Neuron (in vitro differentiated cells): ENCODE results near the gene TLE3.

Experiments used
- H2AFZ ChIP-seq: one replicate; pipeline ENCODE4 v1.6.1; 2013; ENCODE audit warnings: low read depth, mild to moderate bottlenecking, inconsistent platforms, low read length, moderate library complexity
- H3K27me3 ChIP-seq: one replicate; pipeline ENCODE4 v1.6.1; 2013; ENCODE audit warnings: low read length; ENCODE audit not compliant: insufficient read depth
- H3K36me3 ChIP-seq: one replicate; pipeline ENCODE4 v1.6.1; 2013; ENCODE audit warnings: low read length; ENCODE audit not compliant: insufficient read depth
- H3K4me1 ChIP-seq: one replicate; pipeline ENCODE4 v1.6.1; 2013; ENCODE audit warnings: low read length; ENCODE audit not compliant: insufficient read depth
- H3K4me3 ChIP-seq: 2 replicates; pipeline ENCODE4 v1.5.1; 2013; ENCODE audit warnings: mild to moderate bottlenecking, low read length, moderate library complexity
- H3K9me3 ChIP-seq: one replicate; pipeline ENCODE4 v1.6.1; 2013; ENCODE audit warnings: low read length

The TLE3 gene

DNA sequence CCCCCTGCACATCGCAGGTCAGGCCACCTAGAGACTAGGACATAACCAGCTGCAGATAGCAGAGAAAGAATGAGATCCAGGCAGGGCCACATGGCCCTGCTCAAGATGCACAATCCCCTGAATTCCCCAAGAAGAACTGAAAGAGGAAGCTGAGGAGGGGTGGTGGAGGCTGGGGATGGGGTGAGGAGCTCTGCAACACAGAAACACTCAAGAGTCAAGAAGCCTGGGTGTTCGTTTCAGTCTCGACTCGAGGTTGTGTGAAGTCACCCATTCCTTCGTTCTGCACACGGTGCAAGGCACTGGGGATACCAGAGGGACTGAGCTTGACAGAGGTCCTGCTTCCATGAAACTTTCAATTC, 62.0 kb downstream of the TLE3 start:
- Histone ChIP-seq H3K36me3 (no peaks in the 10 kb centered on the region), H3K4me1 (peaks cover 6% of the 10 kb centered on the region), H3K4me3 (no peak overlapping the region), H2AFZ (no peak overlapping the region), H3K9me3 (no peaks in the 10 kb centered on the region), H3K27me3 (peaks cover 11% of the 10 kb centered on the region)

DNA sequence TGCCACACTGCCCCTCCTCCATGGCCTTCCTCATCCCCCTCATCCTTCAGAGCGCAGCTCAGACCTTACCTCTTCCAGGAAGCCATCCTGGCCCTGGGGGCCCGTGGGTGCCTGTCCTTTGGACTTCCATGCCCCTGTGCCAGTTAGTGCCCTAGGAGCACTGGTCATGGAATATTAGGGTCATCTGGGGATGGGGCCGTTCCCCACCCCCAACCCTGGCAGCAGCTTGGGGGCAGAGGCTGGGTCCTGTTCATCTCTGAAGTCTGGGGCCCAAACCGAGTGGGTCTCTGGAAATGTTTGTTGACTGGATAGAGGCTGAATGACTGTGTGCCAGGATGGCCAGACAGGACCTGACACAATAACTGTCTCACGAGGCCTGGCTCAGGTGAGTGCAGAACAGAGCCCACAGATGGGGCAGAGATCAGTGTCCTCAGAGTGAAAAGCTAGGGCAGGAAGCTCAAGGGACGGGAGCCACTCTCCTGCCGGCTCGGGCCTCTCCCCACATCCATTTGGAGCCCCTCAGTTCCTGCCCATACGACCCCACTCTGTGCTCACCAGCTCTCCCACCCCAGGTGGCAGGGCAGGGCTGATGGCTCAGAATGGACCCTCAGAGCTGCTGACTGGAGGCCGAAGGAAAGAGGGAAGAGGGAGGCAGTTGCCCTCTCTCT, 62.5 kb downstream of the TLE3 start:
- H3K4me1 ChIP-seq, result peaks cover 6% of the 10 kb centered on the region
- no peaks in the 10 kb centered on the region for H3K36me3 ChIP-seq
- H3K27me3 ChIP-seq, result peaks cover 11% of the 10 kb centered on the region

DNA sequence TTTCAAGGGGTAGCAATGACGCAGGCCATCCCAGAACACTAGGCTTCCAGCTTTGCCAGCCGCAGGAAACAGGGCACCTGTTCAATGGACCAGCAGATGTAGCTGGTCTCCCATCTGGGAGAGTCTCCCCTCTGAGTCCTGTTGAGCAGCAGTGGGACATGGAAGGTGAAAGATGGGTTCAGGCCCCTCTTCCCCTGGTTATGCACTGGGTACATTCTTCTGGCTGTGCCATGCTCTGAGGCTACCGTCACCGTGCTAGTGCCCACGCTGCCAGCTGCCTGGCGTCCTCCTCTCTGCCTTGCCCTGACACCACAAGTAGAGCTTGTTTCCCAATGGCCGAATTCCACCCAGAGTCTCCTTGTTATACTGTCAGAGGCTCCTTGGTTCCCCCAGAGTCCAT, 63.1 kb downstream of the TLE3 start:
- H3K36me3 ChIP-seq, result no peaks in the 10 kb centered on the region
- H3K9me3 ChIP-seq, result no peaks in the 10 kb centered on the region
- peaks cover 11% of the 10 kb centered on the region for H3K27me3 ChIP-seq
- peaks cover 6% of the 10 kb centered on the region for H3K4me1 ChIP-seq
- no peak overlapping the region for H3K4me3 ChIP-seq
- H2AFZ ChIP-seq, result no peak overlapping the region

More for the DNA sequence above, 62.5 kb downstream of the TLE3 start:
- Histone ChIP-seq H3K9me3 (no peaks in the 10 kb centered on the region), H2AFZ (no peak overlapping the region), H3K4me3 (no peak overlapping the region)

DNA sequence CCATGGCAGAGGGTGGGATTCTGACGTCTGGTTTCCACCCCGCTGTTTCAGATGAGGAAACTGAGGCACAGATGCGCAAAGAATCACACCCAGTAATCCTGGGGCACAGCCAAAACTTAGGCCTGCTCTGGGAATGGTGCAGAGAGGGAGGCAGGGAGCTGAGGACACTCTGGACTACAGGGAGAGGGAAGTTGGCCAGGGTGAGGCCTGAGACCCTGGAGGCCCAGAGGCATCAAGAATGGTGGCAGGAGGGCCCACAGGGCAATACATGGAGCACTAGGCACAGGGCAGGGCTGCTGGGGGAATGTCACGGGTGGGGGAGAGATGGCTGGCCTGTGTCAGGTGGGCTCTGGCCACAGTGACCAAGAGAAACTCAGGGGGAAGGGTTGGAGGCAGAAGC, 63.6 kb downstream of the TLE3 start:
- H3K36me3 ChIP-seq, result no peaks in the 10 kb centered on the region
- H2AFZ ChIP-seq, result no peak overlapping the region
- H3K9me3 ChIP-seq, result no peaks in the 10 kb centered on the region
- H3K27me3 ChIP-seq, result peaks cover 11% of the 10 kb centered on the region
- no peak overlapping the region for H3K4me3 ChIP-seq
- H3K4me1 ChIP-seq, result peaks cover 6% of the 10 kb centered on the region

DNA sequence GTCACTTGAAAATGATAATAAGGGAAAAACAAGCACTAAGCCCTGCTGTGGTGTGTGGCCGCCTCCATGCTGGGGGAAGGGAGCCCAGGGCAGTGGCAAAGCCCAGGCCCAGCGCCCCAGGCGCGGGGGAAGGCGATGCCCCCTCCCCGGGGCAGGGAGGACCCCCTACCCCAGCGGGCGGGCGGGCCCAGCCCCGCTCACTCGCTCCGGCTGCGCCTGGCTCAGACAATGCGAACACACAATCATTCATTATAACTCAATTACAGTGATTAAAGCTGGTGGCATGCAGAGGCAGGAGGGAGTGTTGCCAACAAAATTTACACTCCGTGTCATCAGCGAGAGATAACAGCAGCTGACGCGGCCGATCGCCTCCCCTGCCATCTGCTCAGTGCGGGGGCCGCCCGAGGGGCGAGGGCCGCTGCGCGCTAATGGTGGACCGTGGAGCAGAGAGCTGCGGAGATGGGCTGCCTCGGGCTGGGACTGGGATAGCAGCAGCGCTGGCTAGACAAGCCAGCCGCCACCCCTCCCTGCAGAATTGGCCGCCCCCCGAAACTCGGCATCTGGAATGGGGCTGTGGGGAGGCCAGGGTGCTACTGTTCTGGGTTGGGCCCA, 64.1 kb downstream of the TLE3 start:
- H3K4me3 ChIP-seq, result no peak overlapping the region
- peaks cover 6% of the 10 kb centered on the region for H3K4me1 ChIP-seq
- H3K36me3 ChIP-seq, result no peaks in the 10 kb centered on the region
- peaks cover 11% of the 10 kb centered on the region for H3K27me3 ChIP-seq
- H2AFZ ChIP-seq, result no peak overlapping the region
- H3K9me3 ChIP-seq, result no peaks in the 10 kb centered on the region

DNA sequence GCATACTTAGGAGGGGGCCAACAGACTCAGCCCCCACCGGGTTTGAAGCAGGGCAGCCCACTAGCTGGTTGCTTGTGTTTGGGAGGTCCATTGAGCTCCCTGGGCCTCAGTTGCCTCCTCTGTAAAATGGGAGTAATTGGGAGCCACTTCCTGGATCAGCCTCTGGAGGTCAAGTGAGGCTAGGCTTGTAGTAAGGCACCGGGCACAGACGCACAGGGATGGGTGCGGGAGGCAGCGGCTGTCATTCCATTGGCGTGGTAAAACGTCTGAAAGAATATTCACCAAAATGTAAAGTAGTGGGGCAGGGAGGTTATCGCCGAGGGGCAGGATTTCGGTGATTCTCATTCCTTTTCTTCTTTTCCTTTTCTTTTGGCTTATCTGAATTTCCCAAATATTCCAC, 64.6 kb downstream of the TLE3 start:
- H2AFZ ChIP-seq, result no peak overlapping the region
- H3K27me3 ChIP-seq, result peaks cover 11% of the 10 kb centered on the region
- H3K4me3 ChIP-seq, result no peak overlapping the region
- H3K4me1 ChIP-seq, result peaks cover 6% of the 10 kb centered on the region
- no peaks in the 10 kb centered on the region for H3K36me3 ChIP-seq
- H3K9me3 ChIP-seq, result no peaks in the 10 kb centered on the region

DNA sequence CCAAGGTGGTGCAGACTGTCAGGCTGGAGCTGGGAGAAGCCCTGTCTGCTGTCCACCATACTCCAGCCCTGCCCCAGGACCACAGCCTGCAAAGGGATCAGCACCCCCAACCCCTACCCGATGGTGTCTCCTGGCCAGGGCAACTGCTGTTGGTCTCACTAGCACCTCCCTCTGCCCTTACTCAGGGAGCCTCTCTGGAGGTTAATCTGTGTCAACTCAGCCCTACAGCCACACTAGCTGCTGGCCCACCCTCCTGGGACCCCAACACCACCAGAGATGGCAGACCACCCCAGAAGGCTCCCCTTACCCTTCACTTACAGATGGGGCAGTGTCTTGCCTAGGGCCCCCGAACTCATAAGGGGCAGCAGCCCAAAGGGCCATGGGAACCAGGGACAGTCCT, 65.2 kb downstream of the TLE3 start:
- Histone ChIP-seq H3K27me3 (peaks cover 11% of the 10 kb centered on the region), H3K36me3 (no peaks in the 10 kb centered on the region), H3K4me3 (no peak overlapping the region), H2AFZ (no peak overlapping the region), H3K4me1 (peaks cover 6% of the 10 kb centered on the region), H3K9me3 (no peaks in the 10 kb centered on the region)

DNA sequence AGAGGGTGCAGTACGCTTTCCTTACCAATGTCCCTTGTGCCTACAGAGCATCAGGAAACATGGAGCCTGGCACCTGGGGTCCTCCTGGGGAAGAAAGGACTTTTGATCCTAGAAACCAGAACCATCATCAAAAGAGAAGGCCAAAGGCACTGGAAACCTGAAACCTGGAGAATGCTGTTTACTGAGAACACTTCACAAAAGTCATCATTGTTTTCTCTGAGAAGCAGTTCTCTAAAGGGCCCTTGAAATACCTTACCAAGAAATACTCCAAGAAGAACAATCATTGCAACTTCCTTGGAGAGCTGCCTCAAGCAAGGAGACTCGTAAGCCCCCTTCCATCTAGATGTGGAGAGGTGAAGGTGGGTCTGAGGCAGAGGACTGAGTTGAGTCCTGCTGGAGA, 66.0 kb downstream of the TLE3 start:
- Histone ChIP-seq H3K4me3 (no peak overlapping the region), H3K36me3 (no peaks in the 10 kb centered on the region), H3K27me3 (peaks cover 15% of the 10 kb centered on the region), H3K4me1 (peaks cover 6% of the 10 kb centered on the region), H3K9me3 (no peaks in the 10 kb centered on the region), H2AFZ (no peak overlapping the region)

DNA sequence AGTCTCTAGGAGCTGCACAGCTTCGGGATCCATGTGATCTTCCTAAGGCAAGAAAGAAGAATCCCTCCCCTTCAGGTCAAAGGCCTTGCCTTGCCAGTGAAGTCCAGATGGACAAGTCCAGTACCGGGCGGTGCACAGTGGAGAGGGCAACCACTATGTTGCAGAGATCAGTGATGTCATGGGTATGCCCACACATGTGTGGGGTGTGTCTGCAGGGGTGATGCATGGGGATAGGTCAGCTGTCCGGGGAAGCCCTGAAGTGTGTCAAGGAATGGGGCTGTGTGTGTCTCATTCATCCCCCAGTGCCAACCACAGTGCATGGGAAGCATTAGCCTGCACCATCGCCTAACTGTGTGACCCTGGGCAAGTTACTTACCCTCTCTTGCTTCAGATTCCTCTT, 66.5 kb downstream of the TLE3 start:
- no peak overlapping the region for H3K4me3 ChIP-seq
- no peaks in the 10 kb centered on the region for H3K36me3 ChIP-seq
- H2AFZ ChIP-seq, result no peak overlapping the region
- H3K9me3 ChIP-seq, result no peaks in the 10 kb centered on the region
- H3K27me3 ChIP-seq, result peaks cover 15% of the 10 kb centered on the region
- H3K4me1 ChIP-seq, result peaks cover 6% of the 10 kb centered on the region

DNA sequence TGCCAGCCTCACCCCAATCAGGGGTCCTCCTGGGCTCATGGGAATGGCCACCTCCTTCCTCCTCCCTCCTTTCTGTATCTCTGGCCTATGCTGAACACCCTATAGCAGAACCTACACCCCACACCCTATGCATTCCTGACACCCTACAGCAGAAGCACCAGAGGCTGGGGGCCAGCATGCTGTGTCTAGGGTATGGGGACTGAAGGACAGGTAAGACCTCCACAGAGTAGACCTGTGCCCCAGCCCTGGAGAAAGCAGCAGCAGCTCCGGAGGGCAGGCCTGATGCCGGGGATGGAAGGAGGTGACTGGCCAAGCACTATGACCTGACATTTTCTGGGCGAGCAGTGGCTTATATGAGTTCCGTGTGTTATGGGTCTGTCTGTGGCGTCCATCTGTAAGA, 66.9 kb downstream of the TLE3 start:
- no peak overlapping the region for H2AFZ ChIP-seq
- peaks cover 14% of the 10 kb centered on the region for H3K27me3 ChIP-seq
- H3K4me3 ChIP-seq, result no peak overlapping the region
- H3K9me3 ChIP-seq, result no peaks in the 10 kb centered on the region
- H3K36me3 ChIP-seq, result no peaks in the 10 kb centered on the region
- peaks cover 6% of the 10 kb centered on the region for H3K4me1 ChIP-seq

DNA sequence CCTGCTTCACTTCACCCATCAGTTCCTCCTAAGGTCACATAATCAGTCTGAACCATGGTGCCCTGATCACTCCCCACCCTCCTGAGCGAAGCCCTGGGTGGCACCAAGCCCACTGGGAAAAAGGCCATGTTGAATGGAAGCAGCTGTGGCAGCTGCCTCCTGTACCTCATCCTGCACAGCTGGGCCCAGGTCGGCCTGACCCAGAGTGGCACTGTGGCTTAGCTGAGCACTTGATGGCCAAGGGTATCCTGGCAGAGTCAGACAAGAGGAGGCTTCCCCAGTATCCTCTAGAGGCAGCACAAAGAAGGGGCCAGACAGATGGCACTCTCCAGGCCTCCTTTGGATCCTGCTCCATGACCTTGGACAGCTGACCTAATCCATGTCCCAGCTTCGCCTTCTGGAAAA, 68.4 kb downstream of the TLE3 start:
- no peaks in the 10 kb centered on the region for H3K9me3 ChIP-seq
- H3K4me3 ChIP-seq, result no peak overlapping the region
- peaks cover 18% of the 10 kb centered on the region for H3K27me3 ChIP-seq
- H3K4me1 ChIP-seq, result peaks cover 6% of the 10 kb centered on the region
- H2AFZ ChIP-seq, result no peak overlapping the region
- H3K36me3 ChIP-seq, result no peaks in the 10 kb centered on the region

DNA sequence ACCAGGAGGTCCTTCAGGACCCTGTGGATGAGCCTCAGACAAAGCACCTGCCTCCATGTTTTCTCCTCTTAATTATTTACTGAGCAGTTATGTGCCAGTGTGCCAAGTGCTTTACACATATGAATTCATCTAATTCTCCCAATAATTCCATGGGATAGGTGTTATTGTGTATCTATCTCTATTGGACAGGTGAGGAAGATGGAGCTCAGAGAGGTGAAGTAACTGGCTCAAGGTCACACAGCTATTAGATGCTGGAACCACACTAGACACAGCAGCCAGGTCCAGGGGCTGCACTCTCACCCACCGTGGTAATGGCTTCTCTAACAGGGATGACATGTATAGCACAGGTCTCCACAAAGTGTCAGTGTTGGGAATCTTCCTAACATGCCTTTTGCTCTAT, 70.2 kb downstream of the TLE3 start:
- H3K4me3 ChIP-seq, result no peak overlapping the region
- H2AFZ ChIP-seq, result no peak overlapping the region
- no peaks in the 10 kb centered on the region for H3K9me3 ChIP-seq
- no peaks in the 10 kb centered on the region for H3K36me3 ChIP-seq
- peaks cover 12% of the 10 kb centered on the region for H3K4me1 ChIP-seq
- H3K27me3 ChIP-seq, result peaks cover 18% of the 10 kb centered on the region

DNA sequence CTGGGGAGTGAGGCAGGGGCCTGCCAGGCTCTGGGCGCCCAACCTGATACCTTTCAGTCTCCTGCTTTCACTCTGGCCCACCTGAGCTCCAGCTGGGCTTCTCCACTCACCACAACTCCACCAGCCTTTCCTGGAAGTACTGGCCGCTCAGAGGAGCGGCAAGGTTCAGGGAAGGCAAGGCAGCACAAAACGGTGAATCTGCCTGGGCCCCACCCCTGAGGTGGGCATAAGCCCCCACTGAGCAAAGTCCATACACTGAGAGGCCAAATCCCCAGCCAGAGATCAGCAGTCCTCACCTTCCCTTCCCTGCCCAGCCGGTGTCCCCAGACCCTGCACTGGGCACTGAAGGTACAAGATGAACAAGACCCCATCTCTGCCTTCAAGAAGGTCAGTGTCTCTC, 70.7 kb downstream of the TLE3 start:
- Histone ChIP-seq H2AFZ (no peak overlapping the region), H3K36me3 (no peaks in the 10 kb centered on the region), H3K9me3 (no peaks in the 10 kb centered on the region), H3K4me1 (peaks cover 12% of the 10 kb centered on the region), H3K4me3 (no peak overlapping the region), H3K27me3 (peaks cover 18% of the 10 kb centered on the region)
